Astrocyte of the cerebellum (primary cell): ENCODE results near the gene FSD2.

Source experiments
- DNase-seq: peaks from one replicate; pipeline ENCODE4 v3.0.0-alpha.2; 2011; ENCODE audit warnings: low read depth
- H3K4me3 ChIP-seq: 2 replicates; pipeline ENCODE4 v1.5.1; 2011; ENCODE audit warnings: mild to moderate bottlenecking, low read depth, low read length, moderate library complexity
- in situ Hi-C: cut with HindIII; loops from 2 replicates; pipeline ENCODE4 v1.10.0; 2017; ENCODE audit warnings: low sequenced_read_pairs
- TF ChIP-seq, protein P1 (sequence below): IDR thresholded peaks from 2 replicates; pipeline ENCODE4 v1.5.1; 2012; ENCODE audit warnings: low read length, low read depth, moderate library complexity, mild to moderate bottlenecking; ENCODE audit errors: missing control alignments

FSD2 gene

DNA sequence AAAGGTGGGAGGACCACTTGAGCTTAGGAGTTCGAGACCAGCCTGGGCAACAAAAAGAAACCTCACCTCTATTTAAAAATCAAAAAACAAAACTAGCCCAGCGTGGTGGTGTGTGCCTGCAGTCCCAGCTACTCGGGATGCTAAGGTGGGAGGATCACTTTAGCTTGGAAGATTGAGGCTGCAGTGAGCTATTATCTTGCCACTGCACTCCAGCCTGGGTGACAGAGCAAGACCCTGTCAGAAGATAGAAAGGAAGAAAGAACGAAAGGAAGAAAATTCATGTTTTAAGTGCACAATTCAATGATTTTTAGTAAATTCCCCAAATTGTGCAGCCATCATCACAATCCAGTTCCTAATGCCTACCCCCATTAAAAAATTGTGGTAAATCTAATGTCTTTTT lies 7.8 kb downstream of the FSD2 start:
- H3K4me3 ChIP-seq = no peak overlapping the region
- in situ Hi-C loops = no loop called here
- TF ChIP-seq, protein P1, sequence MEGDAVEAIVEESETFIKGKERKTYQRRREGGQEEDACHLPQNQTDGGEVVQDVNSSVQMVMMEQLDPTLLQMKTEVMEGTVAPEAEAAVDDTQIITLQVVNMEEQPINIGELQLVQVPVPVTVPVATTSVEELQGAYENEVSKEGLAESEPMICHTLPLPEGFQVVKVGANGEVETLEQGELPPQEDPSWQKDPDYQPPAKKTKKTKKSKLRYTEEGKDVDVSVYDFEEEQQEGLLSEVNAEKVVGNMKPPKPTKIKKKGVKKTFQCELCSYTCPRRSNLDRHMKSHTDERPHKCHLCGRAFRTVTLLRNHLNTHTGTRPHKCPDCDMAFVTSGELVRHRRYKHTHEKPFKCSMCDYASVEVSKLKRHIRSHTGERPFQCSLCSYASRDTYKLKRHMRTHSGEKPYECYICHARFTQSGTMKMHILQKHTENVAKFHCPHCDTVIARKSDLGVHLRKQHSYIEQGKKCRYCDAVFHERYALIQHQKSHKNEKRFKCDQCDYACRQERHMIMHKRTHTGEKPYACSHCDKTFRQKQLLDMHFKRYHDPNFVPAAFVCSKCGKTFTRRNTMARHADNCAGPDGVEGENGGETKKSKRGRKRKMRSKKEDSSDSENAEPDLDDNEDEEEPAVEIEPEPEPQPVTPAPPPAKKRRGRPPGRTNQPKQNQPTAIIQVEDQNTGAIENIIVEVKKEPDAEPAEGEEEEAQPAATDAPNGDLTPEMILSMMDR = no peak
- DNase-seq = no peak

DNA sequence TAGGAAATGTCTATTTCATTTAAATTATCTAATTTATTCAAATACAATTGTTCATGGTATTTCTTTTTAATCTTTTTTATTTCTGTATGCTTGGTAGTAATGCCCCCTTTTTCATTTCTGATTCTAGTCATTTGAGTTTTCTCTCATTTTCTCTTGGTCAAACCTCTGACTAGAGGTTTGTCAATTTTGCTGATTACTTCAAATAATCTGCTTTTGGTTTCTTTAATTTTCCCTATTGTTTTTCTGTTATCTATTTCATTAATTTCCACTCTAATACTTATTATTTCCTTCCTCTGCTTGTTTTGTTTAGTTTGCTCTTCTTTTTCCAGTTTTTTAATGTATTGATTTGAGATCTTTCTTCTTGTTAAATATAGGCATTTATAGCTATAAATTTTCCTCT lies 12.1 kb downstream of the FSD2 start:
- in situ Hi-C loops = no loop called here
- no peak overlapping the region for H3K4me3 ChIP-seq
- no peak for DNase-seq
- TF ChIP-seq, protein P1 = no peak

DNA sequence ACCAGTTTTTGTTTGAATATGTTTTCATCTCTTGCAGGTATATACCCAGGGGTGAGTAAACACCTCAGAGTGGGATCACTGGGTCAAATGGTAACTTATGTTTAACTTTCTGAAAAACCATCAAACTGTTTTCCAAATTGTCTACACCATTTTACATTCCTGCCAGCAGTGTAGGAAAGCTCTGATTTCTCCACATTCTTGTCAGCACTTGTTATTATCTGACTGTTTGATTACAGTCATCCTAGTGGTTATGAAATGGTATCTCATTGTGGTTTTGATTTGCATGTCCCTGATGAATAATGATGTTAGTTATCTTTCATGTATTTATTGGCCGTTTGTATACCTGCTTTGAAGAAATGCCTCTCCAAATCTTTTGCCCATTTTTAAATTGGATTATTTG lies 13.8 kb downstream of the FSD2 start:
- TF ChIP-seq, protein P1 = no peak
- in situ Hi-C loops = no loop called here
- no peak for DNase-seq
- H3K4me3 ChIP-seq = no peak overlapping the region

DNA sequence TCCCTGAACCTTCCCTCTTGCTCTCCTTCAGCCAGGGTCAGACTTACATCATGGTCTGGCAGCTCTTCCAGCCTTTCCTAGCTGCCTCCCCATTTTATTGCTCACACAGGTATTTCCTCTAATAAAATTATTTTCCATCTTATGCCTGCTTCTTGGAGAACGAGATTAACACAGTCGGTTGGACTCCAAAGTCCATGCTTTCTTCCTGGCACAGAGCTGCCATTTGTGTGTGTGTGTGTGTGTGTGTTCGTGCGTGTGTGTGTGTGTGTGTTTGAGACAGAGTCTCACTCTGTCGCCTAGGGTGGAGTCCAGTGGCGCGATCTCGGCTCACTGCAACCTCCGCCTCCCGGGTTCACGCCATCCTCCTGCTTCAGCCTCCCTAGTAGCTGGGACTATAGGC lies 15.5 kb downstream of the FSD2 start:
- H3K4me3 ChIP-seq = no peak overlapping the region
- in situ Hi-C loops = no loop called here
- TF ChIP-seq, protein P1 = no peak
- DNase-seq = no peak

DNA sequence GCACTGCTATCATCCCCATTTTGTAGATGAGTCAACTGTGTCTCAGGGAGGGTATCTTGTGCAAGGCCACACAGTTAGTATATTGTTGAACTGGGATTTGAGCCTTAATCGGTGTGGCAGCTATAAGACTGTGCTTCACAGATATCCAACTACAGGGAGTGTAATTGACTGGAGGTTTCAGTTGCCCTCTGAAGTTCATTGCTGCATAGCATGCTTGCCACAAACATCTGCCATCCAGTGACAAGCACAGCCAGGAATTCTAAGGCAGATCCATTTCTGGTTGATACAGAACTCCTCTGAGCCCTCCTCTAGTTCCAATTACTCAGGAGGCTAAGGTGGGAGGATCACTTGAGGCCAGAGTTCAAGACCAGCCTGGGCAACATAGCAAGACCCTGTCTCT lies 16.4 kb downstream of the FSD2 start:
- in situ Hi-C loops = no loop called here
- DNase-seq = no peak
- no peak overlapping the region for H3K4me3 ChIP-seq
- TF ChIP-seq, protein P1 = no peak

DNA sequence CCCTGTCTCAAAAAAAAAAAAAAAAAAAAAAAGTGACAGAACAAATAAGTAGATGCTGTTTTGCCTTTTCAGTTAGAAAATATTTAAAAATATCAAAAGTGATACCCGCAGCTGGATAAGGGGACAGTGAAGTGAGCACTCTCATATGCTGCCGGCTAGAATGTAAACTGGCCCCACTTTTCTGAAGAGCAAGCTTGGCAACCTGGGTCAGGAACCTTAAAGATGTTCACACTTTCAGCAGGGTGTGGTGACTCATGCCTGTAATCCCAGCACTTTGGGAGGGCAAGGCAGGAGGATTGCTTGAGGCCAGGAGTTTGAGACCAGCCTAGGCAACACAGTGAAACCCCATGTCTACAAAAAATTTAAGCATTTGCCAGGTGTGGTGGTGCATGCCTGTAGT lies 17.4 kb downstream of the FSD2 start:
- no peak for DNase-seq
- TF ChIP-seq, protein P1 = no peak
- in situ Hi-C loops = no loop called here
- H3K4me3 ChIP-seq = no peak overlapping the region

DNA sequence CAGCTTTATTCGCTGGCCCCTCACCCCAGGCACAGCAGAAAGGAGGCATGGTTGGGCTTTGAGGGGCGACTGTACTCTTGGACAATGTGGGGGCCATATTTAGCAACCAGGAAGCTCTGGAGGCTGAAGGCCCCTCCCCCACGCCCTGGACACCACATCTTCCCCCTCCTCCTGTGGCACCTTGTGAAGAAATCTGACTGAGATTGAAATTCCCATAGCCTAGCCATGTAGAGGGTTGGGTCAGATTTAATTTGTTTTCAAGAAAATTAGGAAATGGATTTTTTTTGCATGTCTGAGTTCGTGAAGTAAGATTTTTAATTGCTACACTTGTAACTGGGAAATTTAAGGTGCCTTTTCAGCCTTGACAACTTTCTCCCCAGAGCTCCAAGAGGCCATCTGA lies 24.5 kb downstream of the FSD2 start:
- in situ Hi-C loops = no loop called here
- DNase-seq = no peak
- no peak overlapping the region for H3K4me3 ChIP-seq
- TF ChIP-seq, protein P1 = no peak
